Neural cell (in vitro differentiated cells): ENCODE measurements around the gene ELP4. TPM values are rescaled to one million over a fixed set of nuclear protein-coding genes. Genes with fewer than 3 reads are reported as not detected.
A peak's percentile ranks its signal among the peaks of the same experiment; 100 is the strongest.

Source experiments
- H2AFZ ChIP-seq: fragments of 200-600, 300-800 bp; sonication (generic), shearing (Covaris generic); 2 replicates; pipeline ENCODE4 v1.6.0; 2014; ENCODE audit warnings: low read depth, mild to moderate bottlenecking, antibody characterized with exemption, low read length, moderate library complexity
- H3F3A ChIP-seq: fragments of 200-600 bp; shearing (Covaris generic); 2 replicates; pipeline ENCODE4 v1.6.1; 2016; ENCODE audit warnings: mild to moderate bottlenecking, moderate library complexity, mixed read lengths, antibody characterized with exemption, low read length; ENCODE audit not compliant: insufficient read depth, poor library complexity, severe bottlenecking
- H3K27ac ChIP-seq: fragments of 200-600, 300-800 bp; sonication (generic), shearing (Covaris generic); 2 replicates; pipeline ENCODE4 v1.5.1; 2014; ENCODE audit warnings: mild to moderate bottlenecking, low read length, moderate library complexity
- H3K27me3 ChIP-seq: fragments of 300-800, 200-600 bp; sonication (generic), shearing (Covaris generic); 2 replicates; pipeline ENCODE4 v1.6.0; 2014; ENCODE audit warnings: mild to moderate bottlenecking, low read depth, low read length, moderate library complexity; ENCODE audit not compliant: insufficient read depth
- H3K36me3 ChIP-seq: fragments of 300-800, 200-600 bp; sonication (generic), shearing (Covaris generic); 2 replicates; pipeline ENCODE4 v1.5.1; 2014; ENCODE audit warnings: mild to moderate bottlenecking, antibody characterized with exemption, low read length, moderate library complexity; ENCODE audit not compliant: insufficient read depth
- H3K4me2 ChIP-seq: fragments of 300-800, 200-600 bp; sonication (generic), shearing (Covaris generic); 2 replicates; pipeline ENCODE4 v1.6.0; 2014; ENCODE audit warnings: mild to moderate bottlenecking, low read length
- H3K4me3 ChIP-seq: fragments of 300-800, 200-600 bp; sonication (generic), shearing (Covaris generic); 2 replicates; pipeline ENCODE4 v1.5.1; 2014; ENCODE audit warnings: mild to moderate bottlenecking, low read length, moderate library complexity
- H3K79me2 ChIP-seq: fragments of 200-600 bp; shearing (Covaris generic); replicated peaks from 2 replicates; pipeline ENCODE4 v1.6.0; 2014; ENCODE audit warnings: mild to moderate bottlenecking, low read length, moderate library complexity; ENCODE audit not compliant: insufficient read depth
- H3K9ac ChIP-seq: fragments of 300-800, 200-600 bp; sonication (generic), shearing (Covaris generic); 2 replicates; pipeline ENCODE4 v1.6.1; 2016; ENCODE audit warnings: mild to moderate bottlenecking, low read length, mixed read lengths
- H3K9me2 ChIP-seq: fragments of 200-600 bp; shearing (Covaris generic); 2 replicates; pipeline ENCODE4 v1.6.1; 2016; ENCODE audit warnings: mild to moderate bottlenecking, low read length, mixed read lengths; ENCODE audit not compliant: insufficient read depth
- H3K9me3 ChIP-seq: fragments of 200-600, 300-800 bp; sonication (generic), shearing (Covaris generic); 2 replicates; pipeline ENCODE4 v1.6.1; 2016; ENCODE audit warnings: mild to moderate bottlenecking, mixed run types, low read length, moderate library complexity, mixed read lengths
- H4K20me1 ChIP-seq: fragments of 200-600 bp; shearing (Covaris generic); 2 replicates; pipeline ENCODE4 v1.6.1; 2016; ENCODE audit warnings: mild to moderate bottlenecking, mixed run types; ENCODE audit not compliant: insufficient read depth
- CTCF ChIP-seq: fragments of 450-650 bp; IDR thresholded peaks from 2 replicates; pipeline ENCODE4 v1.5.1; 2014; ENCODE audit warnings: antibody characterized with exemption, mild to moderate bottlenecking, moderate library complexity; ENCODE audit not compliant: poor library complexity, severe bottlenecking
- EP300 ChIP-seq: fragments of 450-650 bp; conservative IDR thresholded peaks from 2 replicates; pipeline ENCODE4 v1.6.1; 2014; ENCODE audit warnings: antibody characterized with exemption, mild to moderate bottlenecking, moderate library complexity; ENCODE audit not compliant: poor library complexity, severe bottlenecking
- EZH2 ChIP-seq: fragments of 200-600, 300-800 bp; shearing (Covaris generic), sonication (generic); IDR thresholded peaks from 2 replicates; pipeline ENCODE4 v1.6.1; 2014; ENCODE audit warnings: antibody characterized with exemption, low read length, borderline replicate concordance, mild to moderate bottlenecking; ENCODE audit not compliant: insufficient read depth, poor library complexity, severe bottlenecking
- MXI1 ChIP-seq: fragments of 450-650 bp; conservative IDR thresholded peaks from 2 replicates; pipeline ENCODE4 v1.6.1; 2014; ENCODE audit warnings: antibody characterized with exemption, mild to moderate bottlenecking; ENCODE audit not compliant: poor library complexity, severe bottlenecking
- POLR2AphosphoS5 ChIP-seq: IDR thresholded peaks from 2 replicates; pipeline ENCODE4 v1.6.1; 2012
- RAD21 ChIP-seq: fragments of 450-650 bp; conservative IDR thresholded peaks from 2 replicates; pipeline ENCODE4 v1.6.1; 2014; ENCODE audit warnings: antibody characterized with exemption, mild to moderate bottlenecking, moderate library complexity
- SMC3 ChIP-seq: fragments of 450-650 bp; conservative IDR thresholded peaks from 2 replicates; pipeline ENCODE4 v1.6.1; 2014; ENCODE audit warnings: antibody characterized with exemption, mild to moderate bottlenecking, moderate library complexity; ENCODE audit not compliant: poor library complexity
- polyA plus RNA-seq: library from polyadenylated mRNA; depleted of rRNA; stranded (reverse); fragments of >200 nt; gene quantifications from 2 replicates; pipeline ENCODE4 v1.2.3, GENCODE V29; 2014
- TF ChIP-seq, protein P1 (sequence below): IDR thresholded peaks from 2 replicates; pipeline ENCODE4 v1.6.1; 2012; ENCODE audit warnings: borderline replicate concordance

Gene ELP4
- polyA plus RNA-seq, 1 donor from 2014 or later: 30.4 TPM

DNA sequence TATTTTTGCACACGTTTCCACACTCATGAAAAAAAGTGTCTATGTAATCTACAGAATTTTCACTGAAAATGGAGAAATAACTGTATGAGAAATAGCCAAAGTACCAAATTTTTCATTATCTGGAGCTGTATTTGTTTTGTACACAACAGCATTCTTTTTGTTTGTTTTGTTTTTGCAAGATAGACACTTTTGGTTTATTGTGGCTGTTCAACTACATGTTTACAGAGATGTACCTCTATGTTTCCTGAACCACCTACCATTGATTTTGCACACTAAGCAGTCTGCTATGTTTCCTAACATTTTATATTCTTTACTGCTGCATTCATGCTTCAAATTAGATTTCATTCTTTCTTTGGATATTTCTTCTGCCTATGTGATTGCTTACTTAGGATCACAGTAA lies 116.3 kb downstream of the ELP4 start:
- Histone ChIP-seq H3K27me3 (no peaks in the 10 kb centered on the region), H3K27ac (peak overlapping the region; percentile 0), H3K9me3 (no peaks in the 10 kb centered on the region), H3K9ac (no peak overlapping the region), H4K20me1 (no peaks in the 10 kb centered on the region), H3K9me2 (no peaks in the 10 kb centered on the region), H2AFZ (no peak overlapping the region), H3K79me2 (no peaks in the 10 kb centered on the region), H3K4me3 (no peak overlapping the region), H3F3A (no peaks in the 10 kb centered on the region), H3K36me3 (no peaks in the 10 kb centered on the region), H3K4me2 (no peak overlapping the region)
- TF ChIP-seq RAD21: no peak
- no peak for TF ChIP-seq EP300
- TF ChIP-seq EZH2: no peak
- TF ChIP-seq, protein P1, sequence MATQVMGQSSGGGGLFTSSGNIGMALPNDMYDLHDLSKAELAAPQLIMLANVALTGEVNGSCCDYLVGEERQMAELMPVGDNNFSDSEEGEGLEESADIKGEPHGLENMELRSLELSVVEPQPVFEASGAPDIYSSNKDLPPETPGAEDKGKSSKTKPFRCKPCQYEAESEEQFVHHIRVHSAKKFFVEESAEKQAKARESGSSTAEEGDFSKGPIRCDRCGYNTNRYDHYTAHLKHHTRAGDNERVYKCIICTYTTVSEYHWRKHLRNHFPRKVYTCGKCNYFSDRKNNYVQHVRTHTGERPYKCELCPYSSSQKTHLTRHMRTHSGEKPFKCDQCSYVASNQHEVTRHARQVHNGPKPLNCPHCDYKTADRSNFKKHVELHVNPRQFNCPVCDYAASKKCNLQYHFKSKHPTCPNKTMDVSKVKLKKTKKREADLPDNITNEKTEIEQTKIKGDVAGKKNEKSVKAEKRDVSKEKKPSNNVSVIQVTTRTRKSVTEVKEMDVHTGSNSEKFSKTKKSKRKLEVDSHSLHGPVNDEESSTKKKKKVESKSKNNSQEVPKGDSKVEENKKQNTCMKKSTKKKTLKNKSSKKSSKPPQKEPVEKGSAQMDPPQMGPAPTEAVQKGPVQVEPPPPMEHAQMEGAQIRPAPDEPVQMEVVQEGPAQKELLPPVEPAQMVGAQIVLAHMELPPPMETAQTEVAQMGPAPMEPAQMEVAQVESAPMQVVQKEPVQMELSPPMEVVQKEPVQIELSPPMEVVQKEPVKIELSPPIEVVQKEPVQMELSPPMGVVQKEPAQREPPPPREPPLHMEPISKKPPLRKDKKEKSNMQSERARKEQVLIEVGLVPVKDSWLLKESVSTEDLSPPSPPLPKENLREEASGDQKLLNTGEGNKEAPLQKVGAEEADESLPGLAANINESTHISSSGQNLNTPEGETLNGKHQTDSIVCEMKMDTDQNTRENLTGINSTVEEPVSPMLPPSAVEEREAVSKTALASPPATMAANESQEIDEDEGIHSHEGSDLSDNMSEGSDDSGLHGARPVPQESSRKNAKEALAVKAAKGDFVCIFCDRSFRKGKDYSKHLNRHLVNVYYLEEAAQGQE: no peak
- no peak for TF ChIP-seq CTCF

- Histone ChIP-seq H3F3A (no peaks in the 10 kb centered on the region), H3K4me3 (peak overlapping the region; percentile 32), H3K9ac (peak overlapping the region; percentile 38), H3K79me2 (no peaks in the 10 kb centered on the region), H2AFZ (no peak overlapping the region), H3K36me3 (no peaks in the 10 kb centered on the region), H3K9me3 (no peaks in the 10 kb centered on the region), H3K4me2 (peak overlapping the region; percentile 46), H3K9me2 (no peaks in the 10 kb centered on the region), H3K27ac (peak overlapping the region; percentile 79), H3K27me3 (no peaks in the 10 kb centered on the region), H4K20me1 (no peaks in the 10 kb centered on the region)
- TF ChIP-seq CTCF (no peak), EP300 (peak; percentile 91), RAD21 (peak; percentile 17), SMC3 (no peak), MXI1 (peak; percentile 8), POLR2AphosphoS5 (peak; percentile 56)
- TF ChIP-seq, protein P1: peak; percentile 34
Measured at GRCh38 chr11:31628111-31628510, 118.5 kb downstream of the ELP4 start.
